ENCODE results near the gene NOP14. TPM values are rescaled to one million over a fixed set of nuclear protein-coding genes. Genes with fewer than 3 reads are reported as not detected.

NOP14 gene
- total RNA-seq, 4 donors from 2014 or later, result 8.6 to 43.0 (median 12.8) TPM

DNA sequence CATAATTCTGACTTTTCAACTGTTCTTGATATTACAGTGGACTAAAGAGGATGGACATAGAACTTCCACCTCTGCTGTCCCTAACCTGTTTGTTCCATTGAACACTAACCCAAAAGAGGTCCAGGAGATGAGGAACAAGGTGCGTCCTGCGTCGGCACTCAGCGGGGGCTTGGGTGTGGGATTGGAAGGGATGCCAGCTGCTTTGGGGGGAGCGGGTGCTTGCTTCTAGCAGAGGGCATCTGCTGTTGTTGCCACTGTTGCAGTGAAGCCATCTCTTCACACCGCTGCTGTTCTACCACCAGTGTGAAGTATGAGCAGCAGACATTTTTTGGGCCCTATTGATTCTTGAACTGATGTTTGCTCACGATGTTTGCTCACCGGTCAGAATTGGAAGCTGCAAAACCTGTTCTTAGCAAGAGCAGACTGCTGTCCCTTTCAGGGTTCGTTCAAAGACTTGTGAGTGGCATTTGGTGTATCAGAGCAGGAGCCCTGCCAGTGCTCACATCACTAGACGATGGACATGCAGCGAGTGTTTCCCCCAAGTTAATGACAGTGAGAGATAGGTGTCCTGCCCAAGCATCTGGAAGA is 55.4 kb downstream of the NOP14 start:
- intact Hi-C loops (cut with DNase I; ENCODE audit: low total_unique reads), result no loop called here
- Histone ChIP-seq H3K4me1 (peaks cover 0 to 13% (median 0%) of the 10 kb centered on the region in 4 donors), H3K4me3 (no peak overlapping the region), H3K27me3 (no peaks in the 10 kb centered on the region), H3K36me3 (peaks cover 0 to 43% (median 15%) of the 10 kb centered on the region in 4 donors), H3K9me3 (no peaks in the 10 kb centered on the region), H3K27ac (no peak overlapping the region)
- TF ChIP-seq EP300 (IDR thresholded peaks at IDR 0.05; ENCODE audit: low read depth), result no peak
- no peak for TF ChIP-seq POLR2A (IDR thresholded peaks at IDR 0.05)
- no peak for TF ChIP-seq POLR2AphosphoS5 (IDR thresholded peaks at IDR 0.05)
- TF ChIP-seq, protein P1, sequence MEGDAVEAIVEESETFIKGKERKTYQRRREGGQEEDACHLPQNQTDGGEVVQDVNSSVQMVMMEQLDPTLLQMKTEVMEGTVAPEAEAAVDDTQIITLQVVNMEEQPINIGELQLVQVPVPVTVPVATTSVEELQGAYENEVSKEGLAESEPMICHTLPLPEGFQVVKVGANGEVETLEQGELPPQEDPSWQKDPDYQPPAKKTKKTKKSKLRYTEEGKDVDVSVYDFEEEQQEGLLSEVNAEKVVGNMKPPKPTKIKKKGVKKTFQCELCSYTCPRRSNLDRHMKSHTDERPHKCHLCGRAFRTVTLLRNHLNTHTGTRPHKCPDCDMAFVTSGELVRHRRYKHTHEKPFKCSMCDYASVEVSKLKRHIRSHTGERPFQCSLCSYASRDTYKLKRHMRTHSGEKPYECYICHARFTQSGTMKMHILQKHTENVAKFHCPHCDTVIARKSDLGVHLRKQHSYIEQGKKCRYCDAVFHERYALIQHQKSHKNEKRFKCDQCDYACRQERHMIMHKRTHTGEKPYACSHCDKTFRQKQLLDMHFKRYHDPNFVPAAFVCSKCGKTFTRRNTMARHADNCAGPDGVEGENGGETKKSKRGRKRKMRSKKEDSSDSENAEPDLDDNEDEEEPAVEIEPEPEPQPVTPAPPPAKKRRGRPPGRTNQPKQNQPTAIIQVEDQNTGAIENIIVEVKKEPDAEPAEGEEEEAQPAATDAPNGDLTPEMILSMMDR (IDR thresholded peaks at IDR 0.05), result no peak
- in situ Hi-C loops (cut with MboI; ENCODE audit: low pct_ligation_motif_present in 1 of 4, low pct_unique_long_range_greater_than_20kb in 1 of 4, low sequenced_read_pairs in 3 of 4), result no loop called here
- 67 to 97% methylated on average over 6 to 11 of the region's 11 CpGs for WGBS, 2 donors (ENCODE audit: low coverage in 1 of 2)
- no peak for DNase-seq

DNA sequence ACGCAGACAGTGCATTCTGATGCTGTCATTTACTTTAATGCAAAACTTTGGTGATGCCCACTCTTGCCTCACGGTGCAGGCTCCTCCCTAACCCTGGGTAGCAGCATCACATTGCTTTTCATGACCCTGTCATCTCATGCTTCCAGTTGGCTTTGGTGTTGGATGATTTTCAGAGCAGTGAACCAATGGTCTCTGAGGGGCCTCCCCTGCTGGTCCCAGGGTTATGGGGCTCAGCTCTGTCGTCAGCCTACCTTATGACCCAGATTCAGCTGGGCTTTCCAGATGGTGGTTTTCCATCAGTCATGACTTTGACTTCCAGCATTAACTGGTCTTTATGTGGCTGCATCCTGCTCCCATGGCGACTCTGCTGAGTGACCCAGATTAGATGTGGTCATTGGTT is 56.0 kb downstream of the NOP14 start:
- intact Hi-C loops (cut with DNase I; ENCODE audit: low total_unique reads), result no loop called here

GRCh38 chr4:2906218-2906617 is 57.0 kb downstream of the NOP14 start:
- H3K9me3 ChIP-seq, result no peaks in the 10 kb centered on the region
- intact Hi-C loops (cut with DNase I; ENCODE audit: low total_unique reads), result no loop called here
- H3K36me3 ChIP-seq, result peaks cover 0 to 31% (median 12%) of the 10 kb centered on the region in 4 donors
- H3K4me1 ChIP-seq, result peaks cover 0 to 13% (median 3%) of the 10 kb centered on the region in 4 donors
- no peak overlapping the region for H3K4me3 ChIP-seq
- H3K27ac ChIP-seq, result no peak overlapping the region
- DNase-seq, result no peak
- TF ChIP-seq, protein P1 (IDR thresholded peaks at IDR 0.05), result no peak
- TF ChIP-seq EP300 (IDR thresholded peaks at IDR 0.05; ENCODE audit: low read depth) (no peak), POLR2AphosphoS5 (IDR thresholded peaks at IDR 0.05) (no peak), POLR2A (IDR thresholded peaks at IDR 0.05) (no peak)
- WGBS, 2 donors (ENCODE audit: low coverage in 1 of 2), result 44 to 56% methylated on average over 6 to 8 of the region's 8 CpGs
- no peaks in the 10 kb centered on the region for H3K27me3 ChIP-seq
- in situ Hi-C loops (cut with MboI; ENCODE audit: low pct_ligation_motif_present in 1 of 4, low pct_unique_long_range_greater_than_20kb in 1 of 4, low sequenced_read_pairs in 3 of 4), result no loop called here

More for the DNA sequence above, 56.0 kb downstream of the NOP14 start:
- H3K9me3 ChIP-seq, result no peaks in the 10 kb centered on the region
- H3K36me3 ChIP-seq, result peaks cover 0 to 37% (median 12%) of the 10 kb centered on the region in 4 donors
- peaks cover 0 to 13% (median 0%) of the 10 kb centered on the region in 4 donors for H3K4me1 ChIP-seq
- no peak overlapping the region for H3K4me3 ChIP-seq
- WGBS, 2 donors (ENCODE audit: low coverage in 1 of 2), result 96 to 100% methylated on average over 1 to 3 of the region's 4 CpGs
- no peak for DNase-seq
- no peaks in the 10 kb centered on the region for H3K27me3 ChIP-seq
- in situ Hi-C loops (cut with MboI; ENCODE audit: low pct_ligation_motif_present in 1 of 4, low pct_unique_long_range_greater_than_20kb in 1 of 4, low sequenced_read_pairs in 3 of 4), result no loop called here
- H3K27ac ChIP-seq, result no peak overlapping the region
- TF ChIP-seq EP300 (IDR thresholded peaks at IDR 0.05; ENCODE audit: low read depth) (no peak), POLR2AphosphoS5 (IDR thresholded peaks at IDR 0.05) (no peak), POLR2A (IDR thresholded peaks at IDR 0.05) (no peak)
- TF ChIP-seq, protein P1 (IDR thresholded peaks at IDR 0.05), result no peak

DNA sequence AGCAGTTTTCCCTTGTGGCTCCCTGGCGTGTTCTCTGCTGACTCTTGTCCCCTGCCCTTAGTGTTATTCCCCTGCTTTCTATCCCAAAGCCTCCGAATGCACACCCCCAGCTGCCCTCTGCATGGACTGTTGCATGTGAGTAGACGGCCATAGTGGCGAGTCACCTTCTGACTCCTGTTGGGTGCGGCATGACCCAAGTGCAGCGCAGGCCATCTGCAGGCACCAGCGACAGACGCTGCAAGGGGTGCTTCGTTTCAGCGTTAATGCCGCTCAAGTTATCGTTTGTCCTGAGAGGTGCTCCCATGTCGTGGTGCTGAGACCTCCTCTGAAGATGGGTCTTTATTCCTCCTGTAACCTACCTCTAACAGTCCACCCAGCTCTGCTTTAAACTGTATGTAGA is 57.7 kb downstream of the NOP14 start:
- H3K36me3 ChIP-seq, result peaks cover 0 to 38% (median 15%) of the 10 kb centered on the region in 4 donors
- H3K4me3 ChIP-seq, result no peak overlapping the region
- WGBS, 2 donors (ENCODE audit: low coverage in 1 of 2), result 89 to 95% methylated on average over 4 to 13 of the region's 13 CpGs
- no peaks in the 10 kb centered on the region for H3K9me3 ChIP-seq
- peaks cover 0 to 13% (median 3%) of the 10 kb centered on the region in 4 donors for H3K4me1 ChIP-seq
- no peak for DNase-seq
- intact Hi-C loops (cut with DNase I; ENCODE audit: low total_unique reads), result no loop called here
- in situ Hi-C loops (cut with MboI; ENCODE audit: low pct_ligation_motif_present in 1 of 4, low pct_unique_long_range_greater_than_20kb in 1 of 4, low sequenced_read_pairs in 3 of 4), result no loop called here
- no peaks in the 10 kb centered on the region for H3K27me3 ChIP-seq
- no peak overlapping the region for H3K27ac ChIP-seq
- TF ChIP-seq, protein P1 (IDR thresholded peaks at IDR 0.05), result no peak
- TF ChIP-seq EP300 (IDR thresholded peaks at IDR 0.05; ENCODE audit: low read depth) (no peak), POLR2A (IDR thresholded peaks at IDR 0.05) (no peak), POLR2AphosphoS5 (IDR thresholded peaks at IDR 0.05) (no peak)

Data from transverse colon (tissue), 4 donors.